ENCODE results near the gene LMAN2.

LMAN2 gene

GRCh38 chr5:177367981-177368868, 16.8 kb upstream of the LMAN2 start:
- TF ChIP-seq CTCF (IDR thresholded peaks at IDR 0.05), result no peak
- Histone ChIP-seq H2AFZ (no peak overlapping the region), H3K27ac (no peak overlapping the region), H3K36me3 (ENCODE audit: control insufficient read depth, insufficient read depth, low read length) (no peaks in the 10 kb centered on the region), H3K79me2 (no peaks in the 10 kb centered on the region), H3K4me1 (peaks cover 12% of the 10 kb centered on the region), H3K27me3 (ENCODE audit: control insufficient read depth, insufficient read depth, low read length) (no peaks in the 10 kb centered on the region), H3K4me2 (ENCODE audit: low read length) (peak overlapping the region; percentile 90), H3K9me3 (ENCODE audit: control insufficient read depth, low read length) (no peaks in the 10 kb centered on the region), H3K4me3 (ENCODE audit: low read depth, low read length) (no peak overlapping the region), H3K9ac (no peak overlapping the region)

- Histone ChIP-seq H2AFZ (peak overlapping the region; percentile 64), H3K9me3 (ENCODE audit: control insufficient read depth, low read length) (no peaks in the 10 kb centered on the region), H3K27me3 (ENCODE audit: control insufficient read depth, insufficient read depth, low read length) (no peaks in the 10 kb centered on the region), H3K36me3 (ENCODE audit: control insufficient read depth, insufficient read depth, low read length) (no peaks in the 10 kb centered on the region), H3K79me2 (no peaks in the 10 kb centered on the region), H3K27ac (peak overlapping the region; percentile 82), H3K4me1 (peaks cover 12% of the 10 kb centered on the region), H3K4me2 (ENCODE audit: low read length) (peak overlapping the region; percentile 90), H3K9ac (no peak overlapping the region), H3K4me3 (ENCODE audit: low read depth, low read length) (peak overlapping the region; percentile 58)
- TF ChIP-seq CTCF (IDR thresholded peaks at IDR 0.05), result no peak
These were observed 15.9 kb upstream of the LMAN2 start for GRCh38 chr5:177367323-177367848.

- TF ChIP-seq CTCF (IDR thresholded peaks at IDR 0.05), result no peak
- peak overlapping the region; percentile 90 for H3K4me2 ChIP-seq (ENCODE audit: low read length)
- H3K9me3 ChIP-seq (ENCODE audit: control insufficient read depth, low read length), result no peaks in the 10 kb centered on the region
- H3K4me3 ChIP-seq (ENCODE audit: low read depth, low read length), result peak overlapping the region; percentile 58
- peak overlapping the region; percentile 82 for H3K27ac ChIP-seq
- no peak overlapping the region for H3K9ac ChIP-seq
- H3K36me3 ChIP-seq (ENCODE audit: control insufficient read depth, insufficient read depth, low read length), result no peaks in the 10 kb centered on the region
- H3K79me2 ChIP-seq, result no peaks in the 10 kb centered on the region
- H3K27me3 ChIP-seq (ENCODE audit: control insufficient read depth, insufficient read depth, low read length), result no peaks in the 10 kb centered on the region
- H3K4me1 ChIP-seq, result peaks cover 12% of the 10 kb centered on the region
- H2AFZ ChIP-seq, result peak overlapping the region; percentile 64
These were observed 15.3 kb upstream of the LMAN2 start for GRCh38 chr5:177366528-177367322.

GRCh38 chr5:177365845-177366527, 14.5 kb upstream of the LMAN2 start:
- H3K27ac ChIP-seq, result peak overlapping the region; percentile 82
- no peaks in the 10 kb centered on the region for H3K27me3 ChIP-seq (ENCODE audit: control insufficient read depth, insufficient read depth, low read length)
- no peak overlapping the region for H3K9ac ChIP-seq
- no peaks in the 10 kb centered on the region for H3K9me3 ChIP-seq (ENCODE audit: control insufficient read depth, low read length)
- no peaks in the 10 kb centered on the region for H3K36me3 ChIP-seq (ENCODE audit: control insufficient read depth, insufficient read depth, low read length)
- H3K4me2 ChIP-seq (ENCODE audit: low read length), result peak overlapping the region; percentile 90
- peaks cover 12% of the 10 kb centered on the region for H3K4me1 ChIP-seq
- H2AFZ ChIP-seq, result peak overlapping the region; percentile 64
- H3K79me2 ChIP-seq, result no peaks in the 10 kb centered on the region
- no peak for TF ChIP-seq CTCF (IDR thresholded peaks at IDR 0.05)
- peak overlapping the region; percentile 58 for H3K4me3 ChIP-seq (ENCODE audit: low read depth, low read length)

All from parathyroid adenoma (tissue), 2 donors.